ENCODE measurements around the gene TDRD6.

The TDRD6 gene

GRCh38 chr6:46684771-46685170 lies 2.9 kb upstream of the TDRD6 start:
- DNase-seq: no peak

GRCh38 chr6:46688117-46688965 lies 656 bp downstream of the TDRD6 start:
- DNase-seq: no peak

DNA sequence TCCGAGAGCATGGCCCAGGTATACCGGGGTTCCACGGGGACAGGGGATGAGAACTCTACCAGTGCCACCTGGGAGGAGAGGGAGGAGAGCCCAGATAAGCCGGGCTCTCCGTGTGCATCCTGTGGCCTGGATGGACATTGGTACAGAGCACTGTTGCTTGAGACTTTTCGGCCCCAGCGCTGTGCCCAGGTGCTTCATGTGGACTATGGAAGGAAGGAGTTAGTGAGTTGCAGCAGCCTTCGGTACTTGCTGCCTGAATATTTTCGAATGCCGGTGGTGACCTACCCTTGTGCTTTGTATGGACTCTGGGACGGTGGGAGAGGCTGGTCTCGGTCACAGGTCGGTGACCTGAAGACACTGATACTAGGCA lies 1.3 kb downstream of the TDRD6 start:
- DNase-seq: no peak

- no peak for DNase-seq
Observed at GRCh38 chr6:46689657-46690056, 2.0 kb downstream of the TDRD6 start.

DNA sequence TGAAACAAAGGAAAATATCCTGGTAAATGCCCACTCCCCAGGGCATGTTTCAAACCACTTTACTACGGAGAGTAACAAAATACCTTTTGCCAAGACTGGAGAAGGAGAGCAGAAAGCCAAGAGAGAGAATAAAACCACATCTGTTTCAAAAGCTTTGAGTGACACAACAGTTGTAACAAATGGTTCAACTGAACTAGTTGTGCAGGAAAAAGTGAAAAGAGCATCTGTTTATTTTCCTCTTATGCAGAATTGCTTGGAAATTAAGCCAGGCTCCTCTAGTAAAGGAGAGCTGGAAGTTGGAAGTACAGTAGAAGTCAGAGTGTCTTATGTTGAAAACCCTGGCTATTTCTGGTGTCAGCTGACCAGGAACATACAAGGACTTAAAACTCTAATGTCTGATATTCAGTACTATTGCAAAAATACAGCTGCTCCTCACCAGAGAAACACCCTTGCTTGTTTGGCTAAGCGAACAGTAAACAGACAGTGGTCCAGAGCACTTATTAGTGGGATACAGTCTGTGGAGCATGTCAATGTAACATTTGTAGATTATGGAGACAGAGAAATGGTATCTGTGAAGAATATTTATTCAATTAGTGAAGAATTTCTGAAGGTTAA lies 2.6 kb downstream of the TDRD6 start:
- no peak for DNase-seq

GRCh38 chr6:46690911-46691451 lies 3.3 kb downstream of the TDRD6 start:
- no peak for DNase-seq

- DNase-seq: no peak
Observed at GRCh38 chr6:46699970-46700369, 12.3 kb downstream of the TDRD6 start.

GRCh38 chr6:46704562-46704961 lies 16.9 kb downstream of the TDRD6 start:
- peak; percentile 54 to 75 (median 57) for DNase-seq

DNA sequence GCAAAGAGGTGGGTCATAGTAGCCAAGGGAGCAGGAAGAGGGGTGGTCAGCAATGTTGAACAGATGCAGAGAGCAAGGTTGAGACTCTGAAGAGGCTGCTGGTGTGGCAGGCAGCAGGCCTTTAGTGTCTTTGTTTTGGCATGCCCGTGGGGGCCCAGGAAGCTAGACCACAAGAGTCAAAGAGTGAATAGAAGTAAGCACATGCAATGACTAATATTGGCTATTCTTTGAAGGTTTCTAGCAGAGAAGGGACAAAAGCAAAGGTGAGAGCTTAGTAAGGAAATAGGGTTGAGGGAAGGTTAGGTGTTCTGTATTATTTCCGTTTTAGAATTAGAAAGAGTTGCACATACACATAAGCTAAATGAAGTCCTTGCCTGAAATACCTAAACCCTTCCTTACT lies 18.8 kb downstream of the TDRD6 start:
- DNase-seq: no peak

DNA sequence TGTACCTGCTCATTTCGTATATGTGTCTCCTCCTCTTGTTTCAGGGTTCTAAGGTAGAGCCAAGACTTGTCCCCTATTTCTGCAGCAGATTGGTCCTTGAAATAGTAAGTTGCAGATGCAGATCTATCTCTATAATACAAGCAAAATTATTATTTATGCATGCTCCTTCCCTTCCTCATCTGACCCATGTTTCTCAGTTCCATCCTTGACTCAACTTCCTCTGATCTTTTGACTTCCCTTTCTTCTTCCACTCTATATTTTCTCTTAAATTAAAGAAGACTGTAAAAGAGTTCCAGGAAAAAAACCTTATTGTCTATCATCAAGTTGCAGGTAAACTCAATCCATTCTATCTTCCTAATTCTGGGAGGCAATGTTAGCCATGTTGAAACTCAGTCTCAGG lies 23.8 kb downstream of the TDRD6 start:
- DNase-seq: peak in 1 of 3 donors; percentile 31

DNA sequence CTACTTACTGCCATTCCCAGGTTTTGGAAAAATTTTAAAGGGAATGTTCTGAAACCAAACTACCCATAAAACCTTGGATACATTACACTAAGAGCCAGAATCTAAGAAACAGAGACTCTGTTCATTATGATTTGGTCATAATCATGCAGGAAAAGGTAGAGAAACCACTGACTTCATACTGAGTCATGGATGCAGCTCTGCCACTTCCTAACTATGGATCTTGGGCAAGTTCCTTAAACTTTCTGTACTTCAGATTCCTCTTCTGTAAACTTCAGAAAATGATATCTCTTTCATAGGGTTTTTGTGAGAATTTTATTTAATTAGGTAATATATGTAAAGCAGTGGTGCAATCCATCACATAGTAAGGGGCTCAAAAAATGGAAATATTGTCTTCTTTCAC lies 27.5 kb downstream of the TDRD6 start:
- peak; percentile 71 to 92 (median 87) for DNase-seq

DNA sequence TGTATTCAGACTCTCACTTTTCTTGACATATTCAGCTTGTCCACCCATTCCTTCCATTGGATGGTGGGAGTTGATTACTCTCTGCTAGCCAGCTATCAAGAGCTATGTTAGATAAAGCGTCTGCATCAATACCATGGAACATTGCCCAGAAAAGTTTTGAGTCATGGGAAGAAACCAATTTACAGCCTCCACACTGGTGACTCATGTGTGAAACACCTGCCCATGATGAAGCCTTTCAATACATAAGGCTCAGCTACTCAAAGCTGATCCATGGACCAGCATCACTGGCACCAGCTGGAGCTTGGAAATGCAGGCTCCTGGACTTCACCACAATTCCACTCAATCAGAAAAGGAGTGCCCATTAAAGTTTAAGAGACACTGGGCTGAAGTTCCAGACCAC lies 31.4 kb downstream of the TDRD6 start:
- peak; percentile 38 to 44 (median 41) for DNase-seq

DNA sequence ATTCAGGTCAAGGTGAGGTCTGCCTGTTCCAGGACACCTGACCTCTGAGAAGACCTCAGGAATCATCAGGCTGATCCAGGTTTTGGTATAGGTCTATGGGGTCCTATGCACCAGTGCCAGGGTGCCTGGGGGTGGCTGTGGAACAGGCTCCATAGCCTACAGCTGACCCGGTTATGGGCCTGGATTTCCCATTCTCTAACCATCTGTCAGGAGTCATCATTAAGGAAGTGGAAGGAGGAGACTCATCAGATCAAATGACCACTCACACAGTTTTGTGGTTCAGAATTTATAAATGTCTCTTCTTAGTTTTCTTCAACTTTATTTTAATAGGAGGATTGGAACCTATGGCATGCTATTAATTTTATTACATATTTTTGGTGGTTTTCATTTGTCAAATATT lies 32.7 kb downstream of the TDRD6 start:
- peak; percentile 52 to 64 (median 61) for DNase-seq

GRCh38 chr6:46729787-46730326 lies 42.2 kb downstream of the TDRD6 start:
- DNase-seq: no peak

GRCh38 chr6:46730921-46731461 lies 43.3 kb downstream of the TDRD6 start:
- peak; percentile 83 to 97 (median 94) for DNase-seq

DNA sequence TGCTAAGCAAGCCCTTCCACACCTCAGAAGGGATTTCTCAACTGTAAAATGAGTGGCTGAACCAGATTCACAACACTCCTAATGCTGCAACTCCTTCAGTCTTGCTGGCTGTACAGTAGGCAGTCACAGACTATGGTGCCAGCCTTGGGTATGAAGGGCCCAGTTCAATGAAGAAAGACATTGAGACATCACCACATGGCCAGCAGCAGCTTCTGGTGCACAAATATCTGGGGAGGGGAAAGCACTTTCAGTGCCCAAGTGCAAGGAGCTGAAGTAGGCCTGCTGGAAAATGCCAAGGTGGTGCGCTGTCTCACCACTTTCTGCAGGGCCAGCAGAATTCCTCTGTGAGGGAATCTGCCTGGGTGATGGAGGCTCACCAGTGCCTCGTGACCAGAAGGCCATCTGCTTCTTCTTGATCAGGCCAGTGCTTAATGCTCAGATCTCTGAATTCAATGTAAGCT lies 45.7 kb downstream of the TDRD6 start:
- DNase-seq: no peak

GRCh38 chr6:46734867-46735719 lies 47.4 kb downstream of the TDRD6 start, which contains the start of gene PLA2G7:
Gene PLA2G7, minus strand, starts transcription at chr6:46735375. Its CDS starts 12,484 bp downstream, at chr6:46722891.
- peak; percentile 55 to 75 (median 57) for DNase-seq

GRCh38 chr6:46735720-46736031 lies 48.0 kb downstream of the TDRD6 start:
- no peak for DNase-seq

GRCh38 chr6:46736906-46737305 lies 49.2 kb downstream of the TDRD6 start:
- DNase-seq: no peak

- DNase-seq: no peak
Observed at GRCh38 chr6:46741482-46741881, 53.8 kb downstream of the TDRD6 start.

- no peak for DNase-seq
Observed at GRCh38 chr6:46741910-46742309, 54.2 kb downstream of the TDRD6 start.

DNA sequence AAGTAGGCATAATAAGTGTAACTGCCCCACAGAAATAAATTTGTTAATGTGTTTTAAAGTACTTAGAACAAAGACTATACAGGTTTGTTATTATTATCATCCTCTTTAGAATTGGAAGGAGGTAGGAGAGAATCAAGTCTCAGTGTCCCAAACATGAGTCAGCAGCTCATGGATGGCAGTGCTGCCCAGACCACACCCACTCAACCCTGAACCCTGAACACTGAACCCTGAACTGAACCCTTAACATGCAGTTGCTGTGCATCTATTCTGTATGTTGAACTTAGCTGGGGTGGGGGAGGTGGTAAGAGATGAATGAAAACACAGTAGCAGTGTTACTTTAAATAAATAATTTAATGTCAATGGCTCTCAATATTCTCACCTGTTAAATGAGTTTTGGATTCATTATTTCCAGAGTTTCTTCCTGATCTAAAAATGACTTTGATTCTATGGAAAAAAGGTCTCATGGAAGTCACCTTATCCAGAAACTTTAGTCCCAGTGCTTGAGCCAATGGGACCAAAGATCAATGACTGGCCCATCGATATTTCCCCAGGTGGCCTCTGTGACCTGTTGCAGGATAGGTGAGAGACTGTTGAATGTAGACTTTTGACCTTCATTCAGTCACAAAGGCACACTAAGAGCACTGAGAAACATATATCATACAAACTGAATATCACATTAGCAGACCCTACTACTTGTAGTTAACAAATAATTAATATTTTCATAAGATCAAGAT lies 55.9 kb downstream of the TDRD6 start:
- DNase-seq: no peak
